Stimulated activated CD8-positive, alpha-beta memory T cell treated with anti-CD3 and anti-CD28 coated beads, Interleukin-4, amount 100 ng/mL, for 4 hours (primary cell): ENCODE data around the gene CDON.

Experiments
- DNase-seq, 2 donors: peaks; one replicate each; pipeline ENCODE4 v3.0.0-alpha.2; 2020; ENCODE audit warnings: low read depth in 2 of 2, low spot score in 1 of 2

Gene CDON

DNA sequence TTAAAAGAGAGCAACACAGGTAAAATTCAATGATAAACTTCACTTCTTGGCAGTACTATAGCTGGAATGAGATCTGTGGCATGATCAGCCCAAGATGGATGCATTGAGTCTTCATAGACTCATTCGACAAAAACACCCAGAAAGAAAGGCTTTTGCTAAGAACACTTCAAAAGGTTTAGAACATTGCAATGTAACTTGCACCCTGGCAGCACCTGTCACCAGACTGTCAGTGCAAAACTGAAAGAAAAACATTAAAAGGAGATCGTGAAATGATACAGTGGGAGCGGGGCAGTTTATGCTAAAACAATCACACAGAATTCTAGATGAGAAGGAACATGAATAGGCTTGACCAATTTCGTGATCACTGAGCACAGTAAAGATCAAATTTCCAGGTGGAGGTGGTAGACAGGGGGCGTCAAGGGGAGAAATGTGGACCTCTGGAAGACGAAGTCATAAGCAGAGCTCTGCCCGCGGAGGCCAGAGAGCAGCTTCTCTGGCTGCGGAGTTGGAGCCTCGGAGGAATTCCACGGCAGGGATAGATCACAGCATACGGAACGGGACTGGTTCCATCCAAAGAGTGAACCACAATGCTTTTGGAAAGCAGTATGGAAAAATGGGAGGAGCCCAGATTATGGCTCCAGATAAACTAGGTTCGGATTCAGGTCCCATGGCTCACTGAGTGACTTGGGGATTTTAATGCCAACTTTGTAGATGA, 104.9 kb downstream of the CDON start:
- DNase-seq: no peak

DNA sequence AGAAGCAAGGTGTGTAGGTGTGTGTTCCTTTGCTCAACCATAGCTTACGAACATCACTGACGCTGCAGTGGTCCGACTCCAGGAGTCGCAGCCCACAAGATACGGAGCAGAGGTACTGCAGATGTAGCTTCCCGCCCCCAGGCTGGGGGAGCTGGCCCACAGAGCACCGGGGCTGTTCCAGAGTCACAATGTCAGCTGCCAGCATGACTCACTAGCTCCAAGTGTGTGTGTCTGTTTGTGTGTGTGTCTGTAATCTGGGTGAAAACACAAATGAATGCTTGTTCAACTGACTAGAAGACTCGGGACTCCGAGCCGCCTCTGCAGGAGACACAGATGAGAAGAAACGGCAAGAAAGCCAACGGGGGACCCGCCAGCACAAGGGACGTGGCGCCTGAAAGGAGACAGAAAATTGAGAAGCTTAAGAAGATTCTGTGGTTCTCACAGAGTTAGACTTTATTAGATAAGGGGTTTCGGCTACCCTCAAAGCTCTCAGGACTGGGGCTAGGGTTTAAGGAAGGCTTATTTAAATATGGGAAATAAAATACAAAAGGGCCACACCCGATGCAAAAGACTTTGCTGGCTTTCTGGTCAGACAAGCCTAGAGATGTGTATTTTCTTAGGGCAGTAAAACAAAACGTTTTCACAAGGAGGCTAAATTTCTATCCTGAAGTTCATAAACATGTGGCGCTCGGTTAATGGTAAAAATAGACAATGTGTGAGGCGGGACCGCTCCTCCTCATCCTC, 106.1 kb downstream of the CDON start:
- no peak for DNase-seq

DNA sequence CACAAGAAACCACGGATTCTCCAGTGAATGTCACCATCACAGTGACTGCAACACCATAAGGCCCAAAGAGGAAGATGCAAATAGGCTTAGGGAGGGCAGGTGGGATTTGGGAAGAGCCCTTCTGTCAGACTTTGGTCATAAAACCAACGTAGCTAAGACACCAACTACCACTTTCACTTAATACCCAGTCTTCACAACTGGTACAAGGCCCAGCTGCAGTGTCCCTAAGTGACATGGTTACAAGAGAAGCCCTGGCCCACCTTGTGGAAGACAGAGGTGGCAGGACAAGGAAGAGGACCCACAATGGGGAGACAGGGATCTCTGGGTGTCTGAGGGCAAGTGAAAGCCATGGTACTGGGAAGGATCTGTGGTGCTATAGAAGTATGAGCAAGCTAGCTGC, 106.8 kb downstream of the CDON start:
- DNase-seq: no peak

DNA sequence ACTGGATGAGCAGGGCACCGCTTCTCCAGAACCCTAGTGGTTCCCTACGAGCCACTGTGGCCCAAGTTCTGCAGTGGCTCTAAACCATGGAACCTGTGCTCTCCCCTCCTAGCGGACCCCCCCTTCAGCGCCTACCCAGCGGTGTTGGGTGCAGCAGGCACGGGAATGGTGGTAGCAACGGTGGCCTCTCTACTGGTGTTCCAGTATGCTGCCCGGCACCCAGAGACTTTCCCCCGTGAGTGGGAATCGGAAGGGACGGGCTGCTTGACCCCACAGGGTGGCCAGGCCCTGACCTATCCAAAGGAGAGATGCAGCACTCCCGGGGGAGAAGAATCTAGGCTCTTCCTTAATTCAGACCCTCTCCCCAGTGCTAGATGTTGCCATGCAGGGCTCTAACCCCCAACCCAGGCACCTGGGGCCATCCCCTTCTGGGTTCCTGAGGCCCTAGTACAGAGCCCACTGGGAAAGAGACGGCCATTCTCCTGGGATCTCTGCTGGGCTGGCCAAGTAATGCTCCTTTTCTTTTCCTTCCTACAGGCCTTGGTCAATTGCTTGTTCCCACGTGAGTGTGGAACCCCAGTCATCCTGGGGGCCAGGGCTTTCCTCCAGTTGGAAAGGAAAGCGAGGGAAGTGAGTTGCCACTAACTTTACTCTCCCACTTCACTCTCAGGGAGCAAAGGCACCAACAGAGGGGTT, 107.6 kb downstream of the CDON start:
- no peak for DNase-seq

DNA sequence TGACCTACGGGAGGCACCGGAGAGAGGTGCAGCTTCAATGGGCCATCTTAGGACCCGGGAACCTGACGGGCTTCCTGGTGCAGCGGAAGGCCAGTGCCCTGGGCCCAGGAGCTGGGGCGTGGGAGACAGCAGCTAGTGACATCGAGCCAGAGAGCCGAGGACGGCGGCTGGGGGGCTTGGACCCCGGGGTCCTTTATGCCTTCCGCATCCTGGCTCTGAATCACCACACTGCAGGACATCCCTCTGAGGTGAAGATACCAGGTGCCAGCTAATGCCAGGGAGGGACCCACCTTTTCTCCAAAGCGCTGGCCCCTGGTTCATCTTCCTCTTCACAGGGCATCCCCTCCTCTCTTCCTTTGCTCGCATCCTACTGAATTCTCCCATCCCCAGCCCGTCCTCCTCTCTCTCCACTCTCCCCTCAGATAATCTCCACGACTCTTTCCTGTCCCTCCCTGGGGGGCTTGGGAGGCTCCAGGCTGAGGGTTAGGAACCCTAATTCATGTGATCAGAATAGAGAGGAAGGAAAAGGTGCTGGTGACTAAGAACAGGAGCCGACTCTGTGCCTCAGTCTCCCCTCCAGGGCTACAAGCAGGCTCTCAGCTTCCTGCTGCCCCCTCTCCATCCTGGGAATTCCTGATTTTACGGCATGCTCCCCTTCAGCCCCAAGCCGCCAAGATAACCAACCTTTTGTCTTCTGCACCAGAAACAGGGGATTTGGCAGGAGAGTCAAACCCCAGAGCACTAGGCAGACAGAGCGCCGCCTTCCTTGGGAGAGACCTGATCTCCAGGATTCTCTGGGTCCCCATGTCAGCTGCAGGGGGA, 108.3 kb downstream of the CDON start:
- DNase-seq: no peak

DNA sequence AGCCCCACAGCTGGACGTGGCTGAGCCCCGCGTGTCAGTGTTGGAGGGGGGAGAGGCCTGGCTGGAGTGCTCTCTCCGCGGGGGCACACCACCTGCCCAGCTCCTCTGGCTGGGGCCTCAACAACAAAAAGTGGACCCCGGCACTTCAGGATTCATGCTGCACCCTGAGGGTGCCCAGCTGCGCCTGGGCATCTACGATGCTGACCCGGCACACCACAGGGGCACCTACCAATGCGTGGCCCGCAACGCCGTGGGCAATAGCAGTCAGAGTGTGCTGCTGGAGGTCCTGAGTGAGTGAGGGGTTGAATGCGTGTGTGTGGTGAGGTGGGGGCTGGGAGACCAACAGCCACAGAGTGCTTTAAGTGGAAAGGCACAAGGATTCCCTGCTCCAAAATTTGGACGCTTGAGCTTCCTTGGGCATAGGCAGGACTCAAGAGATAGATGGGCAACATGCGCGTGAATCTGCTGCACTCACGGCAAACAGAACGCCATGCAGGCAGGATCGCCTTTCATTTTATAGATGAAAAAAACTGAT, 109.2 kb downstream of the CDON start:
- DNase-seq: no peak

DNA sequence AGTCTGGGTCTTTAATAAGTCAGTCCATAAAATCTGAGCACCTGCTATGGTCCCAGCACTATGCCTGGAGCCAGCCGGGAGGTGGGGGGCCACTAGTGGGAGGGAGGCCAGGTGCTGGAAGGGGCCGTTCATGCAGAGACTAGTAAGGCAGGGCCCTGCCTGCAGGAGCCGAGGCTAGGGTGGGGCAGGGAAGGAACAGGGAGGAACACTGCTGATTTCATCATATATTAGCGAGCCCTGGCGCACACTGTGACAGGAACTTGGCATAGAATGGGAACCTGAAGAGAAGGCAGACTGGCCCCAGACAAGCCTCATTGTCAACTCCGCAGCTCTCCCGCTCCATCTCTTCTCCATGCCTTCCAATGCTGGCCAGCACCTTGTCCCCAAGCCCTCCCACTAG, 109.7 kb downstream of the CDON start:
- no peak for DNase-seq

DNA sequence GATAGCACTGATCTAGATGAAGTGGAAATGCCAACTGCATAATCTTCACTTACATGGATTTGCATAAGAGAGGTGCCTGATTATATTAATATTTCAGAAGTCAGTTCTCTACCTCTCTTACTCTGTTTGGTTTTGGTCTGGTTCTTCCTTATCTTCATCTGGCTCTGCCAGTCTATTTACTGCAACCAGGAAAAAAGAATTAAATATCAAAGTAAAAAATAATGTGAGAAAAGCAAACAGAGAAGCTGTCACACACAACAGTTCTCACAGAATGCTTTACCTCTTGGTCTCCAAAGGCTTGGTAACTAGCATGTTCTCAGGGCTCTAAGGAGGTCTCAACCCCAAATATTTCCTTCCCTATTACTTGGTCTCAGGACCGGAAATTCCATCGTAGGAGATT, 110.1 kb downstream of the CDON start:
- no peak for DNase-seq

DNA sequence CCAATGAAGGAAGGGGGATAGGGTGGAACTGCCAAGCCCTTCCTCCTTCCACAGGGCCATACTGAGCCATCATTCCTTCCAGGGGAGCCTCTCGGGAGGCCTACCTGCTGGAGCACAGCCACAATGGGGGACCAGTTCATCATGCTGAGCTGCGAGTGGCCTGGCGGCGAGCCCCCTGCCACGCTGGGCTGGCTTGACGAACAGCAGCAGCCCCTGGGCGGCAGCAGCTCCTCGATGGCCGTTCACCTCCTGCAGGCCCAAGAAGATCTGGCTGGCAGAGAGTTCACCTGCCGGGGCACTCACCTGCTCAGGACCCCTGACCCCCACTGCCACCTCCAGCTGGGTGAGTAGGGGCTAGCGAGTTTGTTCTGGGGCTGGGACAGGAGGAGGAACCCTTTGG, 110.9 kb downstream of the CDON start:
- no peak for DNase-seq

DNA sequence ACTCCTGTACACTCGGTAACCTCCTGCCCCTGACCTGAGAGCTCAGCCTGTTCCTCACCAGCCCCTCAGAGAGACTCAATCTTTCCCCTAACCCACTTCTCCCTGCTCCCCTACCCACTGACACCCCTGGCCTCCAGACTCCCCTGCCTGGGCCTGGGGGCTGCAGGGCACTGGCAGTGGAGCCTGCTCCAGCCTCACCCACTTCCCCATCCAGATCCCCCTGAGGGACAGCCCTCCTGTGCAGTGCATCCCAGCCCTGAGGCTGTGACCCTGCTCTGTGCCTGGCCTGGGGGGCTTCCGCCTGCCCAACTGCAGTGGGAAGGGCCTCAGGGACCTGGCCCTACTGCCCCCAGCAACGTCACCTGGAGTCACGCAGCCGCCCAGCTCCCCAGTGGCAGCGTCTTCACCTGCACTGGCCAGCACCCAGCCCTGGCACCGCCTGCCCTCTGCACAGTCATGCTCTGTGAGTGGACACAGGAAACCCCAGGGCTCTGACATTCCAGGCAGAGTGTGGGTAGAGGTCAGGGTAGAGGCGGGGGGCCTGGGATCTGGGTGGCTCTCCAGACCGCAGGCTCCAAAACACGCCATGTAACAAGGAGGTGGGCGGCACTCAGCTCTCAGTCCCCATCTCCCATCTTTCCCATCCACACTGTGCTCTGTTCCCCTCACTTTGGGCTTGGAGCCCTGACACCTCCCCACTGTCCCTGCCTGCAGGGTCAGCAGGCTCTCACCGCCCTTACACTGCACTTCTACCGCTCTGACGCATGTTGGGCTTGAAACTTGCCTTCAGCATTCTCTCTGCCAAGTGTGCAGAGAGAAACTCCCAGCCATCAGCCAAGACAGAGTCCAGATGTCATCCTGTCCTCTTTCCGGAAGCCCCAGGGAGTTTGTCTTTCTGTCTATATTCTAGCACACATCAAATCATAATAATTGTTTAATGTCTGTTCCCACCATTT, 111.7 kb downstream of the CDON start:
- DNase-seq: no peak

DNA sequence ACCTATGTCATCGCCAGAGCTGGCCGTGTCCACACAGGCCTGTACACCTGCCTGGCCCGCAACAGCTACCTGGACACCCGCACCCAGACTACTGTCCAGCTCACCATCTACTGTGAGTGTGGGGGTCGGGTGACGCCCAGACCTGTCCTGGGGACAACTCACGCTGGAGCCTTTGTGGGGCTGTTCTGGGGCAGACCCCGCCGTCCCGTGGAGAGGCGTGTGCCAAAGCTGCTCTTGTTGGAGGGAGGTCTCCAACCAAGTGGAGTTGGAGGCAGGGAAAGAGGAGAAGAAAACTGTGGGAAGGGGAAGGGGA, 112.5 kb downstream of the CDON start:
- DNase-seq: no peak

DNA sequence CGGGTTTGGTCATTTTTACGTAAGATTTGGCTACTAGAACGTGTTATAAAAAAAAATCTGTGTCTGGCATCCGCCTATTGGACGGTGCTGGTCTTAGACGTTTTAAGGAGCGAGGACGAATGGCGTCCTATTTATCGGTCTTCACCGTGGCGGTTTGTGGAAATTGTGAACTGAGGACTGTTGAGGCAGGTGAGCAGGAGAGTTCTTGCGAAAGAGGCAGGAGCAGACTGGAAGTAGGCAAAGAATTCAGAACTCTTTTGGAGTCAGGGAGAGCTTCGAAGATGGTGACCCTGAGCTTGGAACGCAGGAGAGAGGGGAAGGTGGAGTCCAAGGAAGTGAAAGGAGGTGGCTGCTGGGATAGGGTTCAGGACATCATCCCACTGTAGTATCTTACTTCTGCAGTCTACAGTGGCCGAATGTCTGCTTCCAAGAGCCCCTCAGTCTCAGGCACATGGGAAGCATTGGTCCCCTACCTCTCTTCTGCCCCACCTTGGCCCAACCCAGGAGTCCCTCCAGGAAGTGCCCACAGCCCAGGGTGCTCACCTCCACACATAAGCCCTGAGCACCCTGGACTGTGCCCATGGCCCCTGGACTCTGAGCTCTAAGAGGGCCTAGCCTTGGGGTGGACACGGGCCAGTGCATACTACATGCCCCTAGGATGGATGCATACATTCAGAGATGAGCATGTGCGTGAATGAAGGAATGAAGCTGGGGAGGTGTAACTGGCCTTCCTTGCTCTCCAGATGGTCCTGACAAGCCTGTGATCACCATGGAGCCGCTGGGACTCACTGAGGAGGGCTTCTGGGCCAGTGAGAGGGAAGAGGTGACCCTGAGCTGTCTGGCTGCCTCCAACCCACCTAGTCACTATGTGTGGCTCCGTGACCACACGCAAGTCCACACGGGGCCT, 113.1 kb downstream of the CDON start:
- DNase-seq: no peak

DNA sequence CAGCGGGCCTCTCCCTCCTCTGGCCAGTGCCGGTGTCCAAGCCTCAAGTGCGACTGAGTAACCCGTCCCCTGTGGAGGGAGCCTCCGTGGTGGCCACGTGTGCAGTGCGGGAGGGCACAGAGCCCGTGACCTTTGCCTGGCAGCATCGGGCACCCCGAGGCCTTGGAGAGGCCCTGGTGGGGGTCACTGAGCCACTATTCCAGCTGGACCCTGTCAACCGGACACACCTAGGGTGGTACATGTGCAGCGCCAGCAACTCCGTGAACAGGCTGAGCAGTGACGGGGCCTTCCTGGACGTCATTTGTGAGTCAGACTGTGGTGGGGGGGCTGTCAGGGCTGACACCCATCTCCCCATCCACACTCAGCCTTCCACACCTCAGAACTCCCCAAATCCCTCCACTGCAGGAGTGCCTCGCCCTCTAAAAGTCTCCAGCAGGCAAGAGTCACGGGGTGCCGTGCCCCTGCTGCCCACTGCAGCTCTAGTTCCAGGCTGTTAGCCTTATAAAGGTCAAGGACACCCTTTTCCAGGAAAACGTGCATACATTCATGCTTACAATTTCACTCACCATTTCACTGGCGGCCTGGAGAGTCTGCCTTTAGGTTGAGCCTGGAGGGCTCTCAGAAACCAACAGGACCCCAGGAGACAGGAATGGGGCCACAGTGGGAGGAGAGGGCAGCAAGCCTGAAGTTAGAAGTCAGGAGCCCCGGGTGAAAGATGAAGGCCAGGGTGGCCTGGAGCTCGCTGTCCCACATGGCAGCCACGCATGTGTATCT, 114.2 kb downstream of the CDON start:
- DNase-seq: no peak

DNA sequence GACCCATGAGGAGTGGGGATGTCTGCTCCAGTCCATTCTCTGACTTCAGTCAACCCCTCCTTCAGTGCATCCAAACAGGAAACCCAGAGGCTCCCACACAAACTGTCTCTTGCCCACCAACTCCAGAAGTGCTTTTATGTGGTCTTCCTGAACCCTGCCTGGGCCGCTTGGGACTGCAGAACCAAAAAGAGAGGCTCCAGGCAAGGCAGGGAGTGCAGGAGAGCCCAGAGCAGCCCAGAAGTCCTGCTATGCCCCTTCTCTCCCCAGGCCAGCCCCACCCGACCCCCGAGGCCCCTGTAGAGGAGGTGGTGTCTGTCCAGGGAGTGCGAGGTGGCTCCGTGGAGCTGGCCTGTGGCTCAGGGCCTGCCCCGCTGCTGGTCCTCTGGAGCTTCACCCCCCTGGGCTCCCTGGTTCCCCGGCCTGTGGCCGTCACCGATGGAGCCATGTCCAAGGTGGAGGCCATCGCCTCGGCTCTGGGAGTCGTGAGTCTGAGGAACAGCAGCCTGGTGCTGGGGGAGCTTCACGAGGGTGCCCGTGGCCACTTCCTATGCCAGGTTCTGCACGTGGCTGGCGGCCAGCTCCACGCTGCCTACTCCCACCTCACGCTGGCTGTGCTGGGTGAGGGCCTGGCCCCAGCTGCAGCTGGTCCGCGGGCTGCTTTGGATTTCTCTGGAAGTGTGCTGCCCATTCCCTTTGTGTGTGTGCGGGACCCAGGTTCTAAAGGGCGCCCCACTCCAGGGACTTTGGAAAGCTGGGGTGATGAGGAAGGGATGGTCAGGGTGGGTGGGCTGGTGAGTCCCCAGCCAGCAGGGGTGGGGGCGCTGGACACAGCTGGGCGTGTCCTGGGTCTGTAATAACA, 115.0 kb downstream of the CDON start:
- no peak for DNase-seq

DNA sequence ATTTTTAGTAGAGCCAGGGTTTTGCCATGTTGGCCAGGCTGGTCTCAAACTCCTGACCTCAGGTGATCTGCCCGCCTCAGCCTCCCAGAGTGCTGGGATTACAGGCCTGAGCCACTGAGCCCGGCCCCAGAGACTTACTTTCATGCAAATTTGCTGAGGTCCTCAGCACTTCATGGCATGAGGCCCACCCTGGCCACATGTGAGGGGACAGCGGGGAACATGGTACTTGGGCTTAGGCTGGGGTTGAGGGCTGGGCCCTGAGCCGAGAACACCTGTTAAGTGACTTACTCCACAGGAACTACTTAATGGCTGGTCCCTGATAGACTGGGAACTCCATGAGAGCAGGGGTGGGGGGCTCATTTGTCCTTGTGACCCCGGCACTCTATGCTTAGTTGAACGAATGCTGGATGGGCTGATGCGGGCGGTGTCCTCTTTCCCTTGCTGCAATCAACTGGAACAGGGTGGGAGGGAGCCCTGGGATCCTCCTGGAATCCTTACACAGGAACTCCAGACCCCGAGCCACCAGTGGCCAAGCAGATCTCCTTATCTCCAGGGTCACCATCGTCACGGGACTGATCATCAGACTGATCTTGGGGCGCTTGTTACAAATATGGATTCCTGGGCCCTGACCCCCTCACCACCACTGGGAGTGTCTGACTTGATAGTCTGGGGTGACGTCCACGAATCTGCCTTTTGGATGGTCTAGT, 115.8 kb downstream of the CDON start:
- DNase-seq: no peak

DNA sequence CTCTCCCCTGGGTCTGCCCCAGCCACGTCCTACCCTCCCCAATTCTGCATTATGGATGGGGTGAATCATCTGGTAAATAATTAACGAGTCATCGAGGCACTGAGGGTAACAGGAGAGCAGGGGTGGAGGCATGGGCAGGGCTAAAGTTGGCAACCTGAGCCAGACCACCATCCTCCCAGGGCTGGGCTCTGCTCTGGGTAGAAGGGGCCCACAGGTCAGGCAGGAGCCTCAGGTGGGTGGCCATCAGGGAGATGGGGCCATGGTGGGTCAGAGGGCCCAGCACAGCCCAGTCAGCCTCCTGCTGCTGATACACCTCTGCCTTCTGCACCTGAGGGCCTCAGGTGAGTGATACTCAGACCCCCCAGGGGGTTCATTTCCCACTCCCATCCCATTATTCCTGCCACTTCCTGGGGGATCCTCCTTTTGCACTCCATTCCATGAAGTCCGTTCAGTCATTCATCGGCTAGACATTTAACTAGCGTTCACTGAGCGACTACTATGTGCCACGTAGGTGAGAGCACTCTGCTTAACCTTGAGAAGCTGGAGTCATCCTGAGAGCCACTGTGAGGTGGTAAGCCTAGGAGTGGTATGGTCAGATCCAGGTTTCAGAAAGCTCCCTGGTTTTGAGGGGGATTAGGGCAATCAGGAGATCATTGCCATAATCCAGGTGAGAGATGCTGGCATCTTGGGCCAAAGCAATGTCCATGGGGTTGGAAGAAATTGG, 116.7 kb downstream of the CDON start, which contains the start of gene VSIG10L2:
Gene VSIG10L2 (plus strand): TSS at position 248 of the 724 bp plus-strand sequence. CDS start 12 bp downstream, at position 260.
- DNase-seq: no peak
